ENCODE results near the gene ADCY9.
"Not testable (repeated sequence)": the region's sequence is repeated elsewhere in the genome, so short reads cannot be mapped to it uniquely, and the experiment has no call there.

Gene ADCY9

GRCh38 chr16:3942146-3942545, 174.1 kb downstream of the ADCY9 start:
- H3K27ac ChIP-seq (ENCODE audit: extremely low read depth, low read depth, low read length); H3K4me3 ChIP-seq (ENCODE audit: low read depth, low read length); CTCF ChIA-PET; H3K9me3 ChIP-seq (ENCODE audit: control insufficient read depth, insufficient read depth, low read depth, low read length); H3K36me3 ChIP-seq (ENCODE audit: control insufficient read depth in 2 of 2, insufficient read depth in 1 of 2, low read length in 2 of 2); POLR2A ChIA-PET; H3K4me1 ChIP-seq (ENCODE audit: control insufficient read depth, insufficient read depth, low read length): not testable (repeated sequence)
- TF ChIP-seq ZSCAN5A (tag by site-specific recombination; IDR thresholded peaks at IDR 0.05) = 0 out of 2 replicates have a peak, but pooled peaks have one; percentile 14
- TF ChIP-seq ZNF146 (tag by site-specific recombination; IDR thresholded peaks at IDR 0.05) = peak; percentile 99
- peak; percentile 64; the same call in 1 of the 2 replicates for TF ChIP-seq ZNF580 (tag by site-specific recombination; IDR thresholded peaks at IDR 0.05)

DNA sequence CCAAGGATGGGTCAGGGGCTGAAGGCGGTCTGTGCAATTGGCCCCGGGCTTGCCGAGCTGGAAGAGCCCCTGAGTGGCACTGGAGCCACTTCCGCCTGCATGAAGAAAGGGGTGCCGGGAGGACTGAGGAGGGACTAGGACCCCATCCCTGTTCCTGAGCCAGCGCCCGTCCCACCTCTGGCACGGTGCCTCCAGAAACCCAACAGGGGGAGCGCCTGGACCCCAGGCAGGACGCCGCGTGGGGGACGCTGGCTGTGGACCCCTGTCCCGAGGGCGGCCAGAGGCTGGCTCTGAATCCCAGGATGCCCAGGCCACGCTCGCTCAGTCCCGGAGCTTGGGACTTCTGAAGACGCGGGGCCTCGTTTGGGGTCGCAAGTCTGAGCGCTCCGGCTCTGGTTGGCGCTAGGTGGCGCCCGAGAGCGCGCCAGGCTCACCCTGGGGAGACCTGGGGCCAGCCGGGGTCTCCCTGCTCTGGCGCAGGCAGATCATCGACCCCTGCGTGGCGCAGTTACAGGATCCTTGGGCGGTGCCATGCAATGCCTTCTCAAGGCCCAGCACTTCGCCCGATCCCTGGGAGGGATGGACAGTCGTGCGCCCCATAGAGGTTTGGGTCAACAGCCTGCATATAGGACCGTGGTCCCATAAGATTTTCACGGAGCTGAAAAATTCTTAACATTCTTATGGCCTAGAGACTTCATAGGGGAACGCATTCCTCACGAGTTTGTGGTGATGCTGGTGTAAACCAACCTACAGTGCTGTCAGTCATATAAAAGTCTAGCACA, 177.2 kb downstream of the ADCY9 start:
- Histone ChIP-seq H3K9me3 (ENCODE audit: control insufficient read depth, insufficient read depth, low read depth, low read length) (no peaks in the 10 kb centered on the region), H3K4me1 (ENCODE audit: control insufficient read depth, insufficient read depth, low read length) (no peaks in the 10 kb centered on the region), H3K4me3 (ENCODE audit: low read depth, low read length) (peak overlapping the region; percentile 30), H3K36me3 (ENCODE audit: control insufficient read depth in 2 of 2, insufficient read depth in 1 of 2, low read length in 2 of 2) (no peaks in the 10 kb centered on the region), H3K27ac (ENCODE audit: extremely low read depth, low read depth, low read length) (no peak overlapping the region)
- ChIA-PET POLR2A (interaction anchor here (0.5 to 1.4 kb wide), 2 partner anchors 16 to 44 kb away, joined by 3 read pairs; no protein-coding TSS in a partner anchor), CTCF (interaction anchor here (0.6 to 3.1 kb wide), 24 partner anchors 8 to 465 kb away, joined by 3 to 21 read pairs (median 3); no protein-coding TSS in a partner anchor)
- TF ChIP-seq ZIC2 (tag by site-specific recombination; IDR thresholded peaks at IDR 0.05) = 0 out of 2 replicates have a peak, but pooled peaks have one; percentile 36
- TF ChIP-seq, protein P1, sequence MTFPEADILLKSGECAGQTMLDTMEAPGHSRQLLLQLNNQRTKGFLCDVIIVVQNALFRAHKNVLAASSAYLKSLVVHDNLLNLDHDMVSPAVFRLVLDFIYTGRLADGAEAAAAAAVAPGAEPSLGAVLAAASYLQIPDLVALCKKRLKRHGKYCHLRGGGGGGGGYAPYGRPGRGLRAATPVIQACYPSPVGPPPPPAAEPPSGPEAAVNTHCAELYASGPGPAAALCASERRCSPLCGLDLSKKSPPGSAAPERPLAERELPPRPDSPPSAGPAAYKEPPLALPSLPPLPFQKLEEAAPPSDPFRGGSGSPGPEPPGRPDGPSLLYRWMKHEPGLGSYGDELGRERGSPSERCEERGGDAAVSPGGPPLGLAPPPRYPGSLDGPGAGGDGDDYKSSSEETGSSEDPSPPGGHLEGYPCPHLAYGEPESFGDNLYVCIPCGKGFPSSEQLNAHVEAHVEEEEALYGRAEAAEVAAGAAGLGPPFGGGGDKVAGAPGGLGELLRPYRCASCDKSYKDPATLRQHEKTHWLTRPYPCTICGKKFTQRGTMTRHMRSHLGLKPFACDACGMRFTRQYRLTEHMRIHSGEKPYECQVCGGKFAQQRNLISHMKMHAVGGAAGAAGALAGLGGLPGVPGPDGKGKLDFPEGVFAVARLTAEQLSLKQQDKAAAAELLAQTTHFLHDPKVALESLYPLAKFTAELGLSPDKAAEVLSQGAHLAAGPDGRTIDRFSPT (tag by site-specific recombination; IDR thresholded peaks at IDR 0.05) = 0 out of 2 replicates have a peak, but pooled peaks have one; percentile 25
- peak; percentile 12; the same call in 1 of the 2 replicates for TF ChIP-seq GLIS1 (tag by site-specific recombination; IDR thresholded peaks at IDR 0.05)
- TF ChIP-seq ZNF302 (tag by site-specific recombination; IDR thresholded peaks at IDR 0.05; ENCODE audit: low read depth) = no peak
- TF ChIP-seq ZNF585B (tag by site-specific recombination; IDR thresholded peaks at IDR 0.05) = no peak
- TF ChIP-seq, protein P2, sequence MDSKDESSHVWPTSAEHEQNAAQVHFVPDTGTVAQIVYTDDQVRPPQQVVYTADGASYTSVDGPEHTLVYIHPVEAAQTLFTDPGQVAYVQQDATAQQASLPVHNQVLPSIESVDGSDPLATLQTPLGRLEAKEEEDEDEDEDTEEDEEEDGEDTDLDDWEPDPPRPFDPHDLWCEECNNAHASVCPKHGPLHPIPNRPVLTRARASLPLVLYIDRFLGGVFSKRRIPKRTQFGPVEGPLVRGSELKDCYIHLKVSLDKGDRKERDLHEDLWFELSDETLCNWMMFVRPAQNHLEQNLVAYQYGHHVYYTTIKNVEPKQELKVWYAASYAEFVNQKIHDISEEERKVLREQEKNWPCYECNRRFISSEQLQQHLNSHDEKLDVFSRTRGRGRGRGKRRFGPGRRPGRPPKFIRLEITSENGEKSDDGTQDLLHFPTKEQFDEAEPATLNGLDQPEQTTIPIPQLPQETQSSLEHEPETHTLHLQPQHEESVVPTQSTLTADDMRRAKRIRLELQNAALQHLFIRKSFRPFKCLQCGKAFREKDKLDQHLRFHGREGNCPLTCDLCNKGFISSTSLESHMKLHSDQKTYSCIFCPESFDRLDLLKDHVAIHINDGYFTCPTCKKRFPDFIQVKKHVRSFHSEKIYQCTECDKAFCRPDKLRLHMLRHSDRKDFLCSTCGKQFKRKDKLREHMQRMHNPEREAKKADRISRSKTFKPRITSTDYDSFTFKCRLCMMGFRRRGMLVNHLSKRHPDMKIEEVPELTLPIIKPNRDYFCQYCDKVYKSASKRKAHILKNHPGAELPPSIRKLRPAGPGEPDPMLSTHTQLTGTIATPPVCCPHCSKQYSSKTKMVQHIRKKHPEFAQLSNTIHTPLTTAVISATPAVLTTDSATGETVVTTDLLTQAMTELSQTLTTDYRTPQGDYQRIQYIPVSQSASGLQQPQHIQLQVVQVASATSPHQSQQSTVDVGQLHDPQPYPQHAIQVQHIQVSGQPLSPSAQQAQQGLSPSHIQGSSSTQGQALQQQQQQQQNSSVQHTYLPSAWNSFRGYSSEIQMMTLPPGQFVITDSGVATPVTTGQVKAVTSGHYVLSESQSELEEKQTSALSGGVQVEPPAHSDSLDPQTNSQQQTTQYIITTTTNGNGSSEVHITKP (tag by site-specific recombination; IDR thresholded peaks at IDR 0.05) = peak; percentile 63; the same call in 1 of the 2 replicates
- TF ChIP-seq ZBTB26 (tag by site-specific recombination; optimal IDR thresholded peaks at IDR 0.05) = peak; percentile 19
- TF ChIP-seq EGR2 (tag by site-specific recombination; IDR thresholded peaks at IDR 0.05; ENCODE audit: low read depth) = no peak
- TF ChIP-seq ZNF37A (tag by site-specific recombination; IDR thresholded peaks at IDR 0.05) = no peak
- TF ChIP-seq ZBTB8A (tag by site-specific recombination; IDR thresholded peaks at IDR 0.05) = 0 out of 2 replicates have a peak, but pooled peaks have one; percentile 21
- TF ChIP-seq ZNF677 (tag by site-specific recombination; IDR thresholded peaks at IDR 0.05) = no peak
- TF ChIP-seq ZNF510 (tag by site-specific recombination; IDR thresholded peaks at IDR 0.05; ENCODE audit: insufficient replicate concordance) = no peak
- 0 out of 2 replicates have a peak, but pooled peaks have one; percentile 53 for TF ChIP-seq ZNF501 (tag by site-specific recombination; IDR thresholded peaks at IDR 0.05)
- TF ChIP-seq PATZ1 (tag by site-specific recombination; IDR thresholded peaks at IDR 0.05) = peak; percentile 82
- TF ChIP-seq ZSCAN30 (tag by site-specific recombination; IDR thresholded peaks at IDR 0.05) = 0 out of 2 replicates have a peak, but pooled peaks have one; percentile 42
- 0 out of 2 replicates have a peak, but pooled peaks have one; percentile 15 for TF ChIP-seq KLF9 (tag by site-specific recombination; IDR thresholded peaks at IDR 0.05; ENCODE audit: low read depth)
- TF ChIP-seq ZNF175 (tag by site-specific recombination; IDR thresholded peaks at IDR 0.05) = no peak
- peak; percentile 93 for TF ChIP-seq ZNF223 (tag by site-specific recombination; IDR thresholded peaks at IDR 0.05)
- TF ChIP-seq GLIS2 (tag by site-specific recombination; IDR thresholded peaks at IDR 0.05) = peak; percentile 60; the same call in 1 of the 2 replicates
